Gastroesophageal sphincter (tissue), 3 donors: ENCODE results near the gene FIBP.

Experiments
- CTCF ChIP-seq, 4 experiments: fragments of 200-600 bp in 2 of 4; fragments of 450-650 bp in 2 of 4; sonication (generic) in 1 of 4; IDR thresholded peaks; one replicate each; pipeline ENCODE4 v1.5.1; 2017 to 2019; ENCODE audit warnings: antibody characterized with exemption in 4 of 4, mild to moderate bottlenecking in 2 of 4, moderate library complexity in 2 of 4
- POLR2AphosphoS5 ChIP-seq: sonication (generic); formaldehyde crosslinking; IDR thresholded peaks from one replicate; pipeline ENCODE4 v1.6.1; 2017; ENCODE audit warnings: antibody characterized with exemption

- TF ChIP-seq POLR2AphosphoS5 (no peak), CTCF (IDR thresholded peaks at IDR 0.05) (no peak)
These were observed 12.6 kb upstream of the FIBP start for GRCh38 chr11:65900899-65901180.
